Measurements from ENCODE around the gene GSTK1. TPM values are rescaled to one million over a fixed set of nuclear protein-coding genes. Genes with fewer than 3 reads are reported as not detected.
"Not testable (repeated sequence)": the region's sequence is repeated elsewhere in the genome, so short reads cannot be mapped to it uniquely, and the experiment has no call there.

The GSTK1 gene
- total RNA-seq, 1 donor from 2014 or later: 58.0 TPM

DNA sequence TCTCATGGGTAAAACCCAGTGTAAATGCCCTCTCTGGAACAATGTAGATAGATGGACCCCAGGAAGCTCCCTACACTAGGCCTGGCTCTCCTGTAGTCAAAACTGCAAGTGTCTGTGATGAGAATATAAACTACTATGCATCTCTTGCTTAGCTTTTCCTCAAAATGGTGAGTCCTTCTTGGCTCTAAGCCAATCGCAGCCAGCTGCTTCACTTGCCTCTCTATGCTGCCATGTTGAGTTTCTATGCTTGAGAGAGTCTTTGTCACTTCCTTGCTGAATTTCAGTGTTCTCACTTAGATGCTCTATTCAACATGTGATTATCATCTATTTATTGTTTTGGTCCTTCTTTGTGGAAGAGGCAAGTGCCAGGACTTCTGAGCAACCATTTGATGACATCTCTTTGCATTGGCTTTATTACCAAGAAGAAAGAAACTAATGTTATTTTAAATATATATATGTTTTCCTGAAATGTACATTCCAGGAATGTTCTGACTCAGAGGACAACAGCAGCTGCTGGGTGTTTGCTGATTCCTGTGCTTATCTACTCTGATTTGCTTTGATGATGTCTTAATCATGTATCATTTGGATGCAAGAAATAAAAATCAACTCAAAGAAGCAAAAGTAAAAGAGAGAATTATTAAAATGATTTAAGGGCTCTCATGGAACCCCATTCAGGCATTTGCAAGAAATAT lies 24.8 kb upstream of the GSTK1 start:
- DNase-seq (ENCODE audit: low read depth in 2 of 2): no peak

DNA sequence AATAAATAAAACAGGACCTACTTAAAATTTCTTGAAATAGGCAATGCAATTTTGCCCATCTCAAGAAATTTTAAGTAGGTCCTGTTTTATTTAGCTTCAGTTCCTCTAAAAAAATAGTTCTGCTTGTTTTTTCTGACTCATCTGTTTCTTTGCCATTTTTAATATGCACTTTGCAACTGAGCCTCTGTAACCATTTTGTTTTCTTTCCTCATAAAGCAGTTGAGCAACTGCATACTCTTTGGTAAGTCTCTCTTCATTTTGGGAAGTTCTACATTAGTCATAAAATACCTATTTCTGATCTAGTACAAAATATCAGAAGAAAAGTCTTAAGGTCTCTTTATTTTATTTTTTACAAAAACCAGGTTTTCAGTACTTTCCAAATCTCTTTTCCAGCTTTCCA lies 23.4 kb upstream of the GSTK1 start:
- DNase-seq (ENCODE audit: low read depth in 2 of 2): no peak

GRCh38 chr7:143240291-143241168 lies 22.7 kb upstream of the GSTK1 start:
- DNase-seq (ENCODE audit: low read depth in 2 of 2): peak; percentile 72 to 85

DNA sequence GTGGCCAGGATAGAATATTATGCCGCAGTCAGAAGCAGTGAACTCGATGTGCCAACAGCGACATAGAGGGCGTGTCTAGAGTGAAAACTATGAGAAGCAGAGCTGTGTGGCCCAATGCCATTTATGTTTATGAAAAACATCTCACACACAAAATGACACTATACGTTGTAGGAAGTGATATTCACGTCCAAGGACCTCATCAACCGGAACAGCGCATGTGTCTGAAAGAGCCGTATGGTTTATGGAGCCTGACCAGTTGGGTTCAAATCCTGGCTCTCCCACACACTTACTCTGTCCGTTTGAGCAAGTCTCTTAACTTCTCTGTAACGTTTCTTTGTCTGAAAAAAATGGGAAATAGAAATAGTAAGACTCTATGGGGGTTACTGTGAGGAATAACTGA lies 20.9 kb upstream of the GSTK1 start:
- no peak for DNase-seq (ENCODE audit: low read depth in 2 of 2)

DNA sequence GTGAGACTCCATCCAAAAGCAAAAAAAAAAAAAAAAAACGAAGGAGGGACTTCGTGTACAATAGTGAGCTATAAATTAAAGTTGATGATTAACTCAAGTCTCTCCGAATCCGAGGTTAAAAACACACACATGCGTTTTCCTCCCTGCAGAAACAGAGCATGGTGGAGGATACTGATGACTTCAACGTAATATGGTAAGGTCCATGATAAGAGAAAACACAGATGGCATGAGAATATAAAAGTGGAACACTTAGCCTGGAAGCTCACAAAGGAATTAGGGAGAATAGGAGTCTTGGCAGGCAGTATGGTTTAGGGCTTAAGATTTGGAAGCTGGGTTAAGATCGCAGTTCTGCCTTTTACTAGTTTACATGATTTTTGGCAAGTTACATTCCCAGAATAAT lies 20.1 kb upstream of the GSTK1 start:
- no peak for DNase-seq (ENCODE audit: low read depth in 2 of 2)

- DNase-seq (ENCODE audit: low read depth in 2 of 2): no peak
Observed at GRCh38 chr7:143243614-143244013, 19.6 kb upstream of the GSTK1 start.

- DNase-seq (ENCODE audit: low read depth in 2 of 2): no peak
Observed at GRCh38 chr7:143244321-143244720, 18.9 kb upstream of the GSTK1 start.

DNA sequence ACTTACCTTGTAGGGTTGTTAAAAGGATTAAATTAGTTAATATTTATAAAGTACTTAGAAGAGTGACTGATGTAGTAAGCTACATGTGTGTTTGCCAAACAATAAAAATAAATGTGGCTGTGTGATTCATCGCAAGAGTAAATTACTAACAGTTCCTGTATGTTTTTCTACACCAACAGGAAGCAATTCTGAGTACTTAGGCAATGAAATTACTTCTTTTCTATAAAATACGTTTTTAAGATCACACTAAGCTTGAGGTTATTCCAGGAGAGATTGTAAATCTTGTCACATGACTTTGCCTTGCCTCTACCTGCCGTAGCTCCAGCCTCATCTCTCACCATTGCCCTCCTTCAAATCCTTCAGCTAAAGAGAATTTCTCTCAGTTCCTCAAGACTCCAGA lies 18.1 kb upstream of the GSTK1 start:
- peak in 1 of 2 donors; percentile 34 for DNase-seq (ENCODE audit: low read depth in 2 of 2)

- no peak for DNase-seq (ENCODE audit: low read depth in 2 of 2)
Observed at GRCh38 chr7:143247372-143247771, 15.9 kb upstream of the GSTK1 start.

DNA sequence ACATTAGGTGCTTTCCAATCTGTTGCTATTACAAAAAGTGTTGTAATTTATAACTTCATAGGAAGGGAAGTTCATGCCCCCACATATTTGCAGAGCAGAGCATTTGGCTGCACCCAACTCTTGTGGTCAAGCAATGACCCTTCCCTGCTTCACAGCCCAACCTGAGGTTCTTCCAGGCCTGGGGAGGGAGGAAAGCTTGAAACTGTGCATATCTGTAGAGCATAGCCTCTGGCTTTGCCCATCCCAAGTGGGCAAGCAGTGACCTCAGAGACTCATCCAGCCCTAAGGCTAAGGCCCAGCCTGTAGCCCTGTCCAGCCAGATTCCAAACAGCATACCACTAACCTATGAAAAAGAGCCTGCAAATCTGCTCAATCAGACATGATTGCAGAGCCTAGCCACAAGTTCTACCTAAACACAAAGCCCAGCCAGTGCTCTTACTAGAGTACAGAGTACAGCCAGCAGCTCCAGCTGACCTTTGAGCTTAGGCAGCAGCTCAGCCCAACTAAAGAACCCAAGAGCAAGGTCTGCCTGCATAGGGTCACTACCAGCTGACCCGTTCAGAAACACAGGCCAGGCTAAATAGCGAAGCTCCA lies 14.4 kb upstream of the GSTK1 start:
- DNase-seq (ENCODE audit: low read depth in 2 of 2): no peak

GRCh38 chr7:143250199-143250598 lies 13.0 kb upstream of the GSTK1 start:
- no peak for DNase-seq (ENCODE audit: low read depth in 2 of 2)

DNA sequence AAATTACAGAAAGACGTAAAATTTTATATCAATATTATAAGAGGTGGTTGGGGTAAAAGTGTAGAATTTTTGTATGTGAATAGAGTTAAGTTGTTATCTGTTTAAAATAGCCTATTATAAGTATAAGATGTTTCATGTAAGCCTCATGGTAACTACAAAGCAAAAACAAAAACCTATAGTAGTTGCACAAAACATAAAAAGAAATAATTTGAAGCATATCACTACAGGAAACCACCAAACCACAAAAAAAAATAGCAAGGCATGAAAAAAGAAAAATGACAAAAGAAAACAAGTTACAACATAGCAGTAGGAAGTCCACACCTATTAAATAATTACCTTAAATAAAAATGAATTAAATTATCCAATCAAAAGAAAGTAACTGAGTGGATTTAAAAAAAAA lies 12.4 kb upstream of the GSTK1 start:
- DNase-seq (ENCODE audit: low read depth in 2 of 2): no peak

GRCh38 chr7:143252006-143252405 lies 11.2 kb upstream of the GSTK1 start:
- DNase-seq (ENCODE audit: low read depth in 2 of 2): no peak

DNA sequence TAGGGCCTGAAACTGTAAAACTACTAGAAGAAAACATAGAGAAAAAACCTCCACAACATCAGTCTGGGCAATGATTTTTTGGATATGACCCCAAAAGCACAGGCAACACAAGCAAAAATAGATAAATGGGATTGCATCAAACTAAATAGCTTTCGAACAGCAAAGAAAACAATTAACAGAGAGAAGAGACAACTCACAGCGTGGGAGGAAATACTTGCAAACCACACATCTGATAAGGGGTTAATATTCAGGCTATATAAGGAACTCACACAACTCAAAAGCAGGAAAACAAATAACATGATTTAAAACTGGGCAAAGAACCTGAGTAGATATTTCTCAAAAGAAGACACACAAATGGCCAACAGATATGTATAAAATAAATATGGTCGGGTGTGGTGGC lies 7.7 kb upstream of the GSTK1 start:
- DNase-seq (ENCODE audit: low read depth in 2 of 2): no peak

DNA sequence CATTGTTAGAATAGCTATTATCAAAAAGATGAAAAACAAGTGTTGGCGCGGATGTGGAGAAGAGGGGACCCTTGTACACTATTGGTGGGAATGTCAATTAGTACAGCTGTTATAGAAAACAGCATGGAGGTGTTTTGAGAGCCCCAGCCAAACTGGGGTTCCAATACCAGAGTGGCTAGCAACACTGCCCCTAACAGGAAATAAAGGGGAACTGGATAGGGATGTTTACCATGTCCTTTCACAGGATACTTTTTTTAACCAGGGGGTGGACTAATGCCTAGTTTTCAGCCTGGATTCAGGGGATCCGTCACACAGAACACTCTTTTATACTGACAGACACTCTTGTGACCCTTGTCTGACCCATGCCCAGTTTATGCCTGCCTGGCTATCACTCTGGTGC lies 6.9 kb upstream of the GSTK1 start:
- no peak for DNase-seq (ENCODE audit: low read depth in 2 of 2)

DNA sequence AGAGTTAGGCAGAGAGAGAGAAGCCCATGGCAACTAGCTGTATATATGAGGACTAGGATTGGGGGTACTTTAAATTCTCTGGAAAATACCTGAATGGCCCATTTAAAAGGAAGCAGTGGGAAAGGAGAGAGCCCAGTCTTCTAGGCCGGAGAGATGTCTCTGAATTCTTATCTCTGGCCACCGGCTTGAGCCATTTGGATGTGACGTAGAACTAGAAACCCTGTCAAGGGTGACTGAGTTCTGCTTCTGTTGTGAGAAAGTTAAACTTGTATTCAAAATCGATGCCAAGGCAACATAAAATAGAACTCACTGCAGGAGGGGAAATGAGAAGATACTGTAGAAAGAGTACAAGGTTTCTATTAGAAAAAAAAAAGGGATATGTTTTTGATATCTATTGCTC lies 6.3 kb upstream of the GSTK1 start:
- DNase-seq (ENCODE audit: low read depth in 2 of 2): no peak

DNA sequence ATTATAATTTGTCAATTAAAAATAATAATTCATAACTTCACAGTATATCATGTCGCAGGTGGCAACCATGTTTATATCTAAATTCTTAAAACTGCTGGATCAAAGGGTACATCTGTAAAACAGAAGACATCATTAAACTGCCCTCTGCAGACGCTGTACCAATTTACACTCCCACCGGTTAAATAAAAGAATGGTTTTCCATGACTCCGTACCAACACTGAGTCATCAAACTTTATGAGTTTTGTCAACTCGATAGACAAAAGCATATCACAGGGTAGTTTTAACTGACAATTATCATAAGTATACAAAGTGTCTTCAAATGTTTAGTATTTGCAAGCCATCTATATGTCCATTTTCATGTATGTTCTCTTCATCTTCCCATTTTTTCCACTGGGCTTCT lies 5.7 kb upstream of the GSTK1 start:
- DNase-seq (ENCODE audit: low read depth in 2 of 2): no peak

- DNase-seq (ENCODE audit: low read depth in 2 of 2): no peak
Observed at GRCh38 chr7:143258831-143259230, 4.4 kb upstream of the GSTK1 start.

GRCh38 chr7:143259765-143260164 lies 3.5 kb upstream of the GSTK1 start:
- DNase-seq (ENCODE audit: low read depth in 2 of 2): no peak

- no peak for DNase-seq (ENCODE audit: low read depth in 2 of 2)
Observed at GRCh38 chr7:143261901-143262300, 1.3 kb upstream of the GSTK1 start.

DNA sequence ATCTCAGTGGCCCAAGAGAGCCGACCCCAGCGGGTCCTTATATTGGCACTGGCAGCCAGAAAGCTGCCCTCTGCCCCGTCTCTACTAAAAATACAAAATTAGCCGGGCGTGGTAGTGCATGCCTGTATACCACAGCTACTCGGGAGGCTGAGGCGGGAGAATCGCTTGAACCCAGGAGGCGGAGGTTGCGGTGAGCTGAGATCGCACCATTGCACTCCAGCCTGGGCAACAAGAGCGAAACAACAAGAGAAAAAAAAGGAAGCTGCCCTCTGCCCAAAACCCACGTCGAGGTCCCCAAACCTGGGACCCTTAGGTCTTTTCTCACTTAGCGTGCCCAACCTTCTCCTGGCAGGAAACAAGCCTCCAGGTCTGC lies 941 bp downstream of the GSTK1 start:
- DNase-seq (ENCODE audit: low read depth in 2 of 2): not testable (repeated sequence)

DNA sequence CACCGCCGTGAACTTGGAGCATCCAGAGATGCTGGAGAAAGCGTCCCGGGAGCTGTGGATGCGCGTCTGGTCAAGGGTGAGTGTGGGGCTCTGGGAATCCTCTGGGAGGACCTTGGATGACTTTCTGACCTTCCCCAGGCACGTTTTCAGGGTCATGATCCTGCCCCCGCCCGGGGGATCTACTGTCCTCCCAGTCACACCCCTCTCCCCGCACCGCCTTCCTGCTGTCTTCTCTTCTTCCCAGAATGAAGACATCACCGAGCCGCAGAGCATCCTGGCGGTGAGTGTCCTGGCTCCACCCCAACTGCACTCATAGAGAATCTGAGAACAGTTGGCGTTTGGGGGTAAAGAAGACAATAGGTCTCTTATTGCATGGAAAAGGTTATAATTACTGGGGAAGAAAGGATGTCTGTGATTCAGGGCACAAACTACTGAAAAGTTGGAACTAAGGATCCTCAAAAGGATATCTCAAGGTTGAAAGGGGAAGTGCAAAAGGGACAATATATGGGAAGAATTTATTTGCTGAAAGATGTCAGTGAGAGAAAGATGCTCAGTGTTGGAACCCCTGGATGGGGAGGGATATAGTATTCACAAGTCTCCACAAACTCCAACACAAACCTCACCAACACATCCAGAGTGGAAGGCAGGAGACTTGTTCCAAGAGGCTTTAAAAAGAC lies 1.9 kb downstream of the GSTK1 start:
- DNase-seq (ENCODE audit: low read depth in 2 of 2): no peak
